Tibial nerve (tissue), 4 donors: ENCODE results near the gene DPH2. TPM values are rescaled to one million over a fixed set of nuclear protein-coding genes. Genes with fewer than 3 reads are reported as not detected.

Experiments used
- DNase-seq, 2 donors: peaks; one replicate each; pipeline ENCODE4 v3.0.0-alpha.2; 2019; ENCODE audit warnings: low spot score in 2 of 2
- H3K27ac ChIP-seq, 4 donors: fragments of 200-600 bp; sonication (generic) in 3 of 4; one replicate each; pipeline ENCODE4 v1.5.1; 2017 to 2019; ENCODE audit warnings: mild to moderate bottlenecking in 1 of 4
- H3K27me3 ChIP-seq, 2 donors: fragments of 200-600 bp; sonication (generic) in 1 of 2; one replicate each; pipeline versions ENCODE4 v1.5.1 to v1.6.0; 2017 to 2019
- H3K36me3 ChIP-seq, 3 donors: fragments of 200-600 bp; sonication (generic); one replicate each; pipeline ENCODE4 v1.5.1; 2018 to 2019
- H3K4me1 ChIP-seq, 4 donors: fragments of 200-600 bp; sonication (generic) in 3 of 4; one replicate each; pipeline ENCODE4 v1.5.1; 2017 to 2019
- H3K4me3 ChIP-seq, 4 donors: fragments of 200-600 bp; sonication (generic) in 3 of 4; one replicate each; pipeline ENCODE4 v1.5.1; 2017 to 2019; ENCODE audit warnings: mild to moderate bottlenecking in 1 of 4, moderate library complexity in 1 of 4
- H3K9me3 ChIP-seq, 4 donors: fragments of 200-600 bp; sonication (generic) in 3 of 4; one replicate each; pipeline ENCODE4 v1.5.1; 2017 to 2019
- CTCF ChIP-seq, 5 experiments: fragments of 200-600 bp in 3 of 5; fragments of 450-650 bp in 2 of 5; sonication (generic) in 3 of 5; IDR thresholded peaks; one replicate each; pipeline ENCODE4 v1.5.1; 2016 to 2019; ENCODE audit warnings: antibody characterized with exemption in 5 of 5, mild to moderate bottlenecking in 3 of 5, moderate library complexity in 2 of 5
- EP300 ChIP-seq, 2 donors: sonication (generic); formaldehyde crosslinking; IDR thresholded peaks; one replicate each; pipeline ENCODE4 v1.6.1; 2017; ENCODE audit warnings: antibody characterized with exemption in 2 of 2, mild to moderate bottlenecking in 1 of 2
- POLR2A ChIP-seq, 2 donors: fragments of 450-650 bp; IDR thresholded peaks; one replicate each; pipeline ENCODE4 v1.6.1; 2017; ENCODE audit warnings: antibody characterized with exemption in 2 of 2, mild to moderate bottlenecking in 2 of 2, moderate library complexity in 2 of 2
- WGBS, 2 donors: methylation state at CpG; one replicate each; pipeline ENCODE4 v1.1.5; 2018; 5-methylcytosine and 5-hydroxymethylcytosine counted together
- total RNA-seq, 4 donors: library from RNA; depleted of rRNA; stranded (reverse); fragments of >200 nt; gene quantifications; one replicate each; pipeline ENCODE4 v1.1.0, GENCODE V29; 2016

Gene DPH2
- total RNA-seq, 4 donors from 2014 or later = 25.7 to 41.7 (median 31.9) TPM

- Histone ChIP-seq H3K4me1 (peaks cover 0 to 36% (median 21%) of the 10 kb centered on the region in 4 donors), H3K27ac (no peak overlapping the region), H3K27me3 (peaks cover 0 to 25% of the 10 kb centered on the region in 2 donors), H3K36me3 (no peaks in the 10 kb centered on the region), H3K9me3 (no peaks in the 10 kb centered on the region), H3K4me3 (no peak overlapping the region)
- TF ChIP-seq EP300 (IDR thresholded peaks at IDR 0.05) = no peak
- no peak for TF ChIP-seq POLR2A (IDR thresholded peaks at IDR 0.05)
- no peak for TF ChIP-seq CTCF (IDR thresholded peaks at IDR 0.05)
- DNase-seq = no peak
- 86 to 88% methylated on average over 6 to 8 of the region's 8 CpGs for WGBS, 2 donors
These were observed 32.5 kb upstream of the DPH2 start for GRCh38 chr1:43937179-43937865.

GRCh38 chr1:43938383-43938782, 31.4 kb upstream of the DPH2 start:
- no peak for DNase-seq
- H3K9me3 ChIP-seq = no peaks in the 10 kb centered on the region
- peaks cover 0 to 17% of the 10 kb centered on the region in 2 donors for H3K27me3 ChIP-seq
- peaks cover 0 to 31% (median 20%) of the 10 kb centered on the region in 4 donors for H3K4me1 ChIP-seq
- TF ChIP-seq CTCF (IDR thresholded peaks at IDR 0.05) (no peak), EP300 (IDR thresholded peaks at IDR 0.05) (no peak), POLR2A (IDR thresholded peaks at IDR 0.05) (no peak)
- no peak overlapping the region for H3K4me3 ChIP-seq
- 64 to 77% methylated on average over 10 of the region's 10 CpGs for WGBS, 2 donors
- no peaks in the 10 kb centered on the region for H3K36me3 ChIP-seq
- H3K27ac ChIP-seq = no peak overlapping the region

GRCh38 chr1:43938892-43939587, 30.8 kb upstream of the DPH2 start:
- Histone ChIP-seq H3K27ac (no peak overlapping the region), H3K36me3 (no peaks in the 10 kb centered on the region), H3K4me1 (peaks cover 0 to 24% (median 13%) of the 10 kb centered on the region in 4 donors), H3K4me3 (no peak overlapping the region), H3K9me3 (no peaks in the 10 kb centered on the region), H3K27me3 (peaks cover 0 to 10% of the 10 kb centered on the region in 2 donors)
- TF ChIP-seq POLR2A (IDR thresholded peaks at IDR 0.05) (no peak), EP300 (IDR thresholded peaks at IDR 0.05) (no peak), CTCF (IDR thresholded peaks at IDR 0.05) (no peak)
- no peak for DNase-seq
- 61 to 64% methylated on average over 3 of the region's 3 CpGs for WGBS, 2 donors

GRCh38 chr1:43942411-43942810, 27.4 kb upstream of the DPH2 start:
- TF ChIP-seq EP300 (IDR thresholded peaks at IDR 0.05) (no peak), CTCF (IDR thresholded peaks at IDR 0.05) (no peak), POLR2A (IDR thresholded peaks at IDR 0.05) (no peak)
- no peaks in the 10 kb centered on the region for H3K9me3 ChIP-seq
- DNase-seq = no peak
- WGBS, 2 donors = 80 to 81% methylated on average over 3 of the region's 3 CpGs
- no peaks in the 10 kb centered on the region for H3K27me3 ChIP-seq
- no peak overlapping the region for H3K27ac ChIP-seq
- no peaks in the 10 kb centered on the region for H3K36me3 ChIP-seq
- peaks cover 0 to 19% (median 9%) of the 10 kb centered on the region in 4 donors for H3K4me1 ChIP-seq
- no peak overlapping the region for H3K4me3 ChIP-seq

- H3K4me3 ChIP-seq = no peak overlapping the region
- H3K9me3 ChIP-seq = no peaks in the 10 kb centered on the region
- H3K36me3 ChIP-seq = peaks cover 0 to 7% (median 1%) of the 10 kb centered on the region in 3 donors
- H3K27me3 ChIP-seq = no peaks in the 10 kb centered on the region
- H3K4me1 ChIP-seq = peaks cover 0 to 43% (median 24%) of the 10 kb centered on the region in 4 donors
- no peak overlapping the region for H3K27ac ChIP-seq
- TF ChIP-seq EP300 (IDR thresholded peaks at IDR 0.05) (no peak), POLR2A (IDR thresholded peaks at IDR 0.05) (no peak), CTCF (IDR thresholded peaks at IDR 0.05) (no peak)
- 89 to 97% methylated on average over 1 of the region's 1 CpG for WGBS, 2 donors
- DNase-seq = no peak
These were observed 24.9 kb upstream of the DPH2 start for GRCh38 chr1:43944860-43945259.
